ENCODE data around the gene HTT. TPM values are rescaled to one million over a fixed set of nuclear protein-coding genes. Genes with fewer than 3 reads are reported as not detected.

HTT gene
- total RNA-seq, 3 donors from 2014 or later = 50.5 to 59.3 (median 51.5) TPM

DNA sequence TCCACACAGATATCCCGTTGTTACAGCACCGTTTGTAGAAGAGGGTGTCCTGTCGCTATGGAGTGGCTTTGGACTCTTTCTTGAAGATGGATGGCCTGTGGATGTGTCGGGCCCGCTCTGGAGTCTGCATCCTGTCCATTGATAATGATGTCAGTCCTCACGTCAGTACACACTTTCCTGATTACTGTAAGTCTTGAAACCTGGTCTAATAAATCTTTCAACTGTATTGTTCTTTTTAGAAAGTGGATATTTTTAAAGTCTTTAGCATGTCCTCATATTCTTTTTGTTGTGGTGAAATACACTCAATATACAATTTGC, 189.4 kb downstream of the HTT start:
- H3K9me3 Mint-ChIP-seq = no peaks in the 10 kb centered on the region
- no peak overlapping the region for H3K4me3 Mint-ChIP-seq
- no peaks in the 10 kb centered on the region for H3K4me1 Mint-ChIP-seq (ENCODE audit: low read depth)
- DNase-seq = no peak
- no peaks in the 10 kb centered on the region for H3K36me3 Mint-ChIP-seq (ENCODE audit: insufficient read depth)
- no peak for ATAC-seq
- H3K27me3 Mint-ChIP-seq (ENCODE audit: low read depth) = no peaks in the 10 kb centered on the region

DNA sequence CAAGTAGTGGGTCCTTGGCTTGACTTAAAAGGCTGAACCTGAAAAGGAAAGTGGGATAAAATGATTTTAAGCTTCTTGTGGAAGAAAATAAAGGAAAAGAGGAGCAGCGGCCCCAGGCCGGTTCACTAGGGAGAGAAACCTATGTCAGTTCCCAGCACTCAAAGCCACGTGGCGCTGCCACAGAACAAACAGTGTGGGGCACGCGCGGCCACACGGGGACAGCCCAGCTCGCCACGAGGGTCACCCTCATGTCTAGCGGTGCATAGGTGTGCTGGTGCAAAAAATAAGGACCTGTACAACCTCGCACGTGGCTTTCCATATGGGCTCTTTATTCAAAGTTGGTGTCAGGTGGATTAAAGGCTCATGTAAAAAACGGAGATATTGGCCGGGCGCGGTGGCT, 191.6 kb downstream of the HTT start:
- no peak for DNase-seq
- no peaks in the 10 kb centered on the region for H3K36me3 Mint-ChIP-seq (ENCODE audit: insufficient read depth)
- ATAC-seq = no peak
- no peaks in the 10 kb centered on the region for H3K27me3 Mint-ChIP-seq (ENCODE audit: low read depth)
- H3K9me3 Mint-ChIP-seq = no peaks in the 10 kb centered on the region
- no peaks in the 10 kb centered on the region for H3K4me1 Mint-ChIP-seq (ENCODE audit: low read depth)
- no peak overlapping the region for H3K4me3 Mint-ChIP-seq

- ATAC-seq (no peak), DNase-seq (no peak)
- Mint-ChIP-seq H3K4me3 (no peak overlapping the region), H3K4me1 (ENCODE audit: low read depth) (no peaks in the 10 kb centered on the region), H3K9me3 (no peaks in the 10 kb centered on the region), H3K36me3 (ENCODE audit: insufficient read depth) (no peaks in the 10 kb centered on the region), H3K27me3 (ENCODE audit: low read depth) (no peaks in the 10 kb centered on the region)
These were observed 193.3 kb downstream of the HTT start for GRCh38 chr4:3267576-3268394.

DNA sequence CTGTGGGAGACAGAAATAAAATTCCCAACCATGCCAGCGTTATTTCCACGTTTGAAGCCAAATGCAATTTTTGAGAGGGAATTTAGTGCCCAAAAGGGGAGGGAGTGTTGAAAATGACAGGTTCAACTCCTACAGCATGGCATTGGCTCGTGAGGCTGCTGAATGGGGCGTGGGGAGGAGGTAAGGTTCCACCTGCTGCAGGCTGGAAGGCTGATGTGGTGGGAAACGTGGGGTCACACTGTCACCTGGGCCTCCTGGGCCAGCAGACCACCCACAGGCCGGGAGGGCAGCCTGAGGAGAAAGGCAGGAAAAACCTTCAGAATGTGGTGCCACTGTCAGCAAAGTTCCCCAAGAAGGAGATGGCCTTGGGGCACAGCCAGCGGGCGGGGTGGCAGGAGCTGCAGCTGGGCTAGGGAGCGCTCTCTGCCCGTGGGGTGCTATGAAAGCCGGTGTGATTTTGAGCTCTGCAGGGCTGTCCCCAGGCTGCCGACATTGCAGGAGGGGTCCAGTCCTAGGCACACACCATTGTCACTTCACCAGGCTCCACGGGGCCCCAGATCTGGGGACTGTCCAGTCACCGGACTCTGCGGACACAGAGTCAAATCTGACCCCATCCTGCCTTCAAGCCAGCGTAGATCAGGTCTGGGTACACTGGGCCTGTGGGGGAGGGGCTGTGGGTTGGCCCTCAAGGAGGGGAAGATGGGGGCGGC, 194.1 kb downstream of the HTT start:
- Mint-ChIP-seq H3K4me1 (ENCODE audit: low read depth) (no peaks in the 10 kb centered on the region), H3K36me3 (ENCODE audit: insufficient read depth) (no peaks in the 10 kb centered on the region), H3K4me3 (no peak overlapping the region), H3K27me3 (ENCODE audit: low read depth) (no peaks in the 10 kb centered on the region), H3K9me3 (peaks cover 3% of the 10 kb centered on the region)
- no peak for ATAC-seq
- no peak for DNase-seq

GRCh38 chr4:3269105-3269927, 194.8 kb downstream of the HTT start:
- H3K4me1 Mint-ChIP-seq (ENCODE audit: low read depth) = no peaks in the 10 kb centered on the region
- no peak for DNase-seq
- H3K27me3 Mint-ChIP-seq (ENCODE audit: low read depth) = no peaks in the 10 kb centered on the region

GRCh38 chr4:3269991-3270611, 195.6 kb downstream of the HTT start:
- H3K4me1 Mint-ChIP-seq (ENCODE audit: low read depth) = no peaks in the 10 kb centered on the region
- ATAC-seq (no peak), DNase-seq (no peak)
- H3K36me3 Mint-ChIP-seq (ENCODE audit: insufficient read depth) = no peaks in the 10 kb centered on the region
- H3K27me3 Mint-ChIP-seq (ENCODE audit: low read depth) = no peaks in the 10 kb centered on the region
- peaks cover 4% of the 10 kb centered on the region for H3K9me3 Mint-ChIP-seq
- H3K4me3 Mint-ChIP-seq = no peak overlapping the region

More at GRCh38 chr4:3269105-3269927, 194.8 kb downstream of the HTT start:
- H3K9me3 Mint-ChIP-seq = peaks cover 4% of the 10 kb centered on the region
- H3K4me3 Mint-ChIP-seq = no peak overlapping the region
- no peaks in the 10 kb centered on the region for H3K36me3 Mint-ChIP-seq (ENCODE audit: insufficient read depth)
- ATAC-seq = no peak

DNA sequence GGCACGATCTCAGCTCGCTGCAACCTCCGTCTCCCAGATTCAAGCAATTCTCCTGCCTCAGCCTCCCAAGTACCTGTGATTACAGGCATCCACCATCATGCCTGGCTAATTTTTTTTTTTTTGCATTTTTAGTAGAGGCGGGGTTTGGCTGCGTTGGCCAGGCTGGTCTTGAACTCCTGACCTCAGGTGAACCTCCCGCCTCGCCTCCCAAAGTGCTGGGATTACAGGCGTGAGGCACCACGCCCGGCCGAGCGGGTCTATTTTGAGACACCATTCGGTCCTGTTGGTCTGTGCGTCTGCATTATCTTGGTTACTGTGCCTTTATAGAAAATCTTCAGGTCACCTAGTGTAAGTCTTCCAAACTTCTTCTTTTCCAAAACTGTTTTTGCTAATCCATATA, 196.7 kb downstream of the HTT start:
- DNase-seq = no peak
- Mint-ChIP-seq H3K4me1 (ENCODE audit: low read depth) (no peaks in the 10 kb centered on the region), H3K36me3 (ENCODE audit: insufficient read depth) (no peaks in the 10 kb centered on the region), H3K4me3 (no peak overlapping the region), H3K27me3 (ENCODE audit: low read depth) (no peaks in the 10 kb centered on the region), H3K9me3 (peaks cover 4% of the 10 kb centered on the region)
- ATAC-seq = no peak

DNA sequence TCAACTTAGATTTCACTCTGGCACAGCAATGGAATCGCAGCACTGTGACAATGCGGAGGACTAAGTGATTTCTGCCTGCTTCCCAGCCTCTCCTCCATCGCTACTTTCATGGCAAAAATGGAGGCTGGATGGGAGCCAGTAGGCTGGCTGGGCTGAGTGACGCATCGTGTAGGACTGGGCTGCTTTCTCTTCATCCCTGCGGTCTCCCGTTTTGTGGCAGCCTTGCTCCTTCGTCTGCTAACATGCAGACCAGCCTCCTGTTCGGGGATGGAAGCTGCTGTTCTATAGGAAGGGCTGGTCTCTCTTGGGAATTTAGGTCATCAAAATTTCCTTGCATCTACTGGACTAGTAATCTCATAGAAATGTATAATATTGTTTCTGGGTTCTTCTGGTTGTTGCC, 202.5 kb downstream of the HTT start:
- no peak overlapping the region for H3K4me3 Mint-ChIP-seq
- no peak for DNase-seq
- no peak for ATAC-seq
- H3K4me1 Mint-ChIP-seq (ENCODE audit: low read depth) = no peaks in the 10 kb centered on the region
- peaks cover 3% of the 10 kb centered on the region for H3K36me3 Mint-ChIP-seq (ENCODE audit: insufficient read depth)
- peaks cover 8% of the 10 kb centered on the region for H3K27me3 Mint-ChIP-seq (ENCODE audit: low read depth)
- H3K9me3 Mint-ChIP-seq = peaks cover 15% of the 10 kb centered on the region

DNA sequence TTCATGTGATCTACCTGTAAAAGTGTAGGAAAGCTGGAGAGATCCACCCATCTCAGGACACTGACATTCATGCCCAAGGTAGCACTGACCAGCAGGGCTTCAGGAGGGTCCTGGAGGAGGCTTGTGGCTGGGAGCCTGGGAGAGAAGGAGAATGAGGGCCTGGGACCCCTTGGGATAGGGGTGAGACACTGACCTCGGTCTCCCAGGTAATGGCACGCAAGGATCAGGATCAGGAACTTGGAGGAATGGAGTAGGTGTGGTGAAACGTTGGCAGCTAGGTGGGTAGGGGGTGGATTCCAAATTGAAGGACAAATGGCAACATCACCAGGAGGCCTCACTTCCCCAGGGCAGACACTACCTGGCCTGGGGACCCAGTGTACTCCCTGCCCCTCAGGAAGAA, 206.0 kb downstream of the HTT start:
- DNase-seq = no peak

GRCh38 chr4:3283483-3283882, 209.0 kb downstream of the HTT start:
- H3K4me3 Mint-ChIP-seq = no peak overlapping the region
- H3K4me1 Mint-ChIP-seq (ENCODE audit: low read depth) = no peaks in the 10 kb centered on the region
- H3K9me3 Mint-ChIP-seq = peaks cover 11% of the 10 kb centered on the region
- H3K36me3 Mint-ChIP-seq (ENCODE audit: insufficient read depth) = peaks cover 3% of the 10 kb centered on the region
- ATAC-seq = no peak
- H3K27me3 Mint-ChIP-seq (ENCODE audit: low read depth) = peaks cover 37% of the 10 kb centered on the region
- DNase-seq = no peak

More for the DNA sequence above, 206.0 kb downstream of the HTT start:
- no peak for ATAC-seq
- peaks cover 18% of the 10 kb centered on the region for H3K27me3 Mint-ChIP-seq (ENCODE audit: low read depth)
- peaks cover 11% of the 10 kb centered on the region for H3K9me3 Mint-ChIP-seq
- no peaks in the 10 kb centered on the region for H3K4me1 Mint-ChIP-seq (ENCODE audit: low read depth)
- H3K36me3 Mint-ChIP-seq (ENCODE audit: insufficient read depth) = peaks cover 3% of the 10 kb centered on the region
- H3K4me3 Mint-ChIP-seq = no peak overlapping the region

DNA sequence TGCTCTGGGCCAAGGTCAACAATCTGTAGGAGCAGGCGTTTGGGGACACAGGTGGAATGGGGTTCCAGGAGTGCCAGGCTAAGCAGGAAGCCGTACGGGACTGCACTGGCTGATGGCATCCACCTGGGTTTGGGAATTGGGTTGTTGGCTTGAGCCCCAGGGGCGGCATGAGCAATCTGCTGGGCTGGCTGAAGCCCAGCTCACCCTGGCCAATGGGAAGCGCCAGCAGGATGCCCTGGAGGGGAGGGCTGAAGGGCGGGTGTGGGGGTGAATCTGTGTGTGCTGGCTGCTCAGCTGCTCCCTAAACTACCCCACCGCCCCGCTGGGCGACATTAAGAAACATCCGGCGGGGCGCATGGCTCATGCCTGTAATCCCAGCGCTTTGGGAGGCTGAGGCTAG, 209.4 kb downstream of the HTT start:
- Mint-ChIP-seq H3K9me3 (peaks cover 10% of the 10 kb centered on the region), H3K27me3 (ENCODE audit: low read depth) (peaks cover 40% of the 10 kb centered on the region), H3K4me1 (ENCODE audit: low read depth) (no peaks in the 10 kb centered on the region), H3K4me3 (no peak overlapping the region), H3K36me3 (ENCODE audit: insufficient read depth) (peaks cover 3% of the 10 kb centered on the region)
- no peak for ATAC-seq
- DNase-seq = no peak

- Mint-ChIP-seq H3K4me1 (ENCODE audit: low read depth) (no peaks in the 10 kb centered on the region), H3K4me3 (no peak overlapping the region), H3K9me3 (peaks cover 6% of the 10 kb centered on the region), H3K36me3 (ENCODE audit: insufficient read depth) (no peaks in the 10 kb centered on the region), H3K27me3 (ENCODE audit: low read depth) (peaks cover 41% of the 10 kb centered on the region)
- ATAC-seq = no peak
- DNase-seq = no peak
These were observed 210.5 kb downstream of the HTT start for GRCh38 chr4:3284734-3285557.

GRCh38 chr4:3285558-3286334, 211.3 kb downstream of the HTT start:
- Mint-ChIP-seq H3K4me1 (ENCODE audit: low read depth) (no peaks in the 10 kb centered on the region), H3K36me3 (ENCODE audit: insufficient read depth) (no peaks in the 10 kb centered on the region), H3K4me3 (no peak overlapping the region), H3K27me3 (ENCODE audit: low read depth) (peaks cover 39% of the 10 kb centered on the region), H3K9me3 (peaks cover 6% of the 10 kb centered on the region)
- no peak for DNase-seq
- no peak for ATAC-seq
